Neuronal stem cell (in vitro differentiated cells): ENCODE results near the gene NAALADL2.

Experiments used
- DNase-seq: peaks from one replicate; pipeline ENCODE4 v3.0.0-alpha.2; 2013; ENCODE audit warnings: low spot score
- H2AFZ ChIP-seq: one replicate; pipeline ENCODE4 v1.6.1; 2013; ENCODE audit warnings: mild to moderate bottlenecking, low read length, inconsistent platforms
- H2AK5ac ChIP-seq: 2 replicates; pipeline ENCODE4 v1.6.1; 2013; ENCODE audit warnings: low read depth, mild to moderate bottlenecking, inconsistent platforms, low read length, moderate library complexity, mixed read lengths
- H2BK120ac ChIP-seq: 2 replicates; pipeline ENCODE4 v1.6.1; 2013; ENCODE audit warnings: low read depth, mild to moderate bottlenecking, inconsistent platforms, low read length, moderate library complexity, mixed read lengths
- H2BK12ac ChIP-seq: one replicate; pipeline ENCODE4 v1.6.1; 2013; ENCODE audit warnings: low read length, inconsistent platforms
- H2BK15ac ChIP-seq: 2 replicates; pipeline ENCODE4 v1.6.1; 2013; ENCODE audit warnings: mild to moderate bottlenecking, low read length, inconsistent platforms, mixed read lengths
- H2BK5ac ChIP-seq: one replicate; pipeline ENCODE4 v1.6.1; 2013; ENCODE audit warnings: inconsistent platforms, mild to moderate bottlenecking, low read length, moderate library complexity
- H3K14ac ChIP-seq: one replicate; pipeline ENCODE4 v1.6.1; 2013; ENCODE audit warnings: low read length, inconsistent platforms
- H3K18ac ChIP-seq: 2 replicates; pipeline ENCODE4 v1.6.1; 2013; ENCODE audit warnings: low read length, inconsistent platforms
- H3K23ac ChIP-seq: 2 replicates; pipeline ENCODE4 v1.6.1; 2013; ENCODE audit warnings: low read depth, mild to moderate bottlenecking, mixed read lengths, low read length, inconsistent platforms; ENCODE audit not compliant: poor library complexity
- H3K27ac ChIP-seq: replicated peaks from 3 replicates; pipeline ENCODE4 v1.5.1; 2013; ENCODE audit warnings: low read length, inconsistent platforms
- H3K27me3 ChIP-seq, 3 experiments: 2 replicates each; pipeline ENCODE4 v1.6.1; 2013; ENCODE audit warnings: low read length in 3 of 3, mild to moderate bottlenecking in 2 of 3, inconsistent platforms in 1 of 3, low read depth in 1 of 3, mixed read lengths in 1 of 3, moderate library complexity in 1 of 3; ENCODE audit not compliant: control insufficient read depth in 3 of 3, insufficient read depth in 3 of 3
- H3K36me3 ChIP-seq, 2 donors: replicated peaks in 1 of 2; 2 replicates each; pipeline ENCODE4 v1.6.1; 2013; ENCODE audit warnings: low read length in 2 of 2; ENCODE audit not compliant: control insufficient read depth in 2 of 2, insufficient read depth in 2 of 2
- H3K4ac ChIP-seq: 2 replicates; pipeline ENCODE4 v1.6.1; 2013; ENCODE audit warnings: inconsistent platforms, mild to moderate bottlenecking, low read length, moderate library complexity
- H3K4me1 ChIP-seq, 2 donors: 1 replicate in 1 of 2; 2 replicates in 1 of 2; pipeline ENCODE4 v1.6.1; 2013; ENCODE audit warnings: low read length in 2 of 2, low read depth in 1 of 2; ENCODE audit not compliant: control insufficient read depth in 2 of 2, insufficient read depth in 1 of 2
- H3K4me2 ChIP-seq: one replicate; pipeline ENCODE4 v1.6.1; 2013; ENCODE audit warnings: mild to moderate bottlenecking, low read length, inconsistent platforms; ENCODE audit not compliant: insufficient read depth, poor library complexity, severe bottlenecking
- H3K4me3 ChIP-seq, 2 donors: 2 replicates each; pipeline ENCODE4 v1.5.1; 2013; ENCODE audit warnings: low read length in 2 of 2, mild to moderate bottlenecking in 2 of 2, inconsistent platforms in 1 of 2, moderate library complexity in 1 of 2
- H3K79me1 ChIP-seq: one replicate; pipeline ENCODE4 v1.6.1; 2013; ENCODE audit warnings: low read depth, mild to moderate bottlenecking, inconsistent platforms, low read length, moderate library complexity
- H3K9ac ChIP-seq: one replicate; pipeline ENCODE4 v1.6.1; 2013; ENCODE audit warnings: mild to moderate bottlenecking, low read depth, low read length, inconsistent platforms; ENCODE audit not compliant: poor library complexity
- H3K9me3 ChIP-seq, 2 donors: replicated peaks in 1 of 2; 2 replicates each; pipeline versions ENCODE3 to v1.6.1; 2013; ENCODE audit warnings: low read length in 2 of 2, mild to moderate bottlenecking in 2 of 2, inconsistent platforms in 1 of 2, low read depth in 1 of 2, mixed read lengths in 1 of 2, moderate library complexity in 1 of 2; ENCODE audit not compliant: control insufficient read depth in 2 of 2, insufficient read depth in 1 of 2
- H4K8ac ChIP-seq: one replicate; pipeline ENCODE4 v1.6.1; 2013; ENCODE audit warnings: low read depth, mild to moderate bottlenecking, inconsistent platforms, low read length, moderate library complexity
- H4K91ac ChIP-seq: one replicate; pipeline ENCODE4 v1.6.1; 2013; ENCODE audit warnings: low read length, low read depth, mild to moderate bottlenecking, inconsistent platforms; ENCODE audit not compliant: poor library complexity
- WGBS, 2 donors: extraction: QIAGEN DNeasy Blood & Tissue Kit; methylation state at CpG; one replicate each; pipeline ENCODE4 v1.1.7; 2013; ENCODE audit warnings: missing lambda C conversion rate in 2 of 2, mixed read lengths in 1 of 2; ENCODE audit not compliant: insufficient read length in 2 of 2, insufficient replicate concordance in 1 of 2; ENCODE audit errors: extremely low coverage in 2 of 2; 5-methylcytosine and 5-hydroxymethylcytosine counted together

NAALADL2 gene

DNA sequence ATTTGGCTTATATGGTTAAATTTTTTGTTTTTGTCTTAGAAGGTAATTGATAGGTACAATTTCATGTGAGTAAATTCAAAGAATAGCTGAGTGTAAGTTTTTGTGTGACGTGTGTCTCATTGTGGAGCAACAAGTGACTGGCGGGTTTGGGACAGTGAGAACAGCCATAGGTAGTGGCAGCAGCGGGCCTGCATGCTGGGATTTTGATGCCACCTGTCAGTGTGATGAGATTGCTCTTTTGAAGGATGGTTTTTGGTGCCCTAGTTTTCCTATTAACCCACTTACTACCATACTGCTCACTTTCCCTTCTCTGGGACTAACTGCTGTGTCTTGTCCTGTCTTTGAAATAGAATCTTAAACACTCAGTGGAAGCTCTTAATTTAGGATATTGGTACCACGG, 522.6 kb downstream of the NAALADL2 start:
- Histone ChIP-seq H2AFZ (no peak overlapping the region), H2BK120ac (no peak overlapping the region), H2BK5ac (no peak overlapping the region), H2BK12ac (no peak overlapping the region), H3K4ac (no peak overlapping the region), H4K8ac (no peak overlapping the region), H3K36me3 (no peaks in the 10 kb centered on the region), H2BK15ac (no peak overlapping the region), H3K9me3 (peaks cover 2 to 5% of the 10 kb centered on the region in 2 donors), H3K79me1 (no peaks in the 10 kb centered on the region), H3K23ac (no peak overlapping the region), H3K9ac (no peak overlapping the region), H4K91ac (no peak overlapping the region), H3K27me3 (no peaks in the 10 kb centered on the region), H2AK5ac (no peak overlapping the region), H3K4me3 (no peak overlapping the region), H3K14ac (no peak overlapping the region), H3K18ac (no peak overlapping the region), H3K4me2 (no peak overlapping the region), H3K27ac (no peak overlapping the region), H3K4me1 (no peaks in the 10 kb centered on the region)
- no peak for DNase-seq
- no CpG with 5 or more reads among the region's 4 CpGs for WGBS, 2 donors

- no peak overlapping the region for H2BK120ac ChIP-seq
- no peak overlapping the region for H3K23ac ChIP-seq
- no peak overlapping the region for H4K91ac ChIP-seq
- H2BK5ac ChIP-seq: no peak overlapping the region
- no peak overlapping the region for H2BK12ac ChIP-seq
- no peak overlapping the region for H3K9ac ChIP-seq
- no peak overlapping the region for H2AFZ ChIP-seq
- DNase-seq: no peak
- H3K18ac ChIP-seq: no peak overlapping the region
- H4K8ac ChIP-seq: no peak overlapping the region
- no peaks in the 10 kb centered on the region for H3K4me1 ChIP-seq
- no peak overlapping the region for H3K14ac ChIP-seq
- WGBS, 2 donors: no CpG with 5 or more reads among the region's 1 CpG
- H3K27me3 ChIP-seq: no peaks in the 10 kb centered on the region
- H3K9me3 ChIP-seq: no peaks in the 10 kb centered on the region
- no peak overlapping the region for H2AK5ac ChIP-seq
- no peaks in the 10 kb centered on the region for H3K79me1 ChIP-seq
- no peaks in the 10 kb centered on the region for H3K36me3 ChIP-seq
- no peak overlapping the region for H3K4me3 ChIP-seq
- H3K27ac ChIP-seq: no peak overlapping the region
- H3K4ac ChIP-seq: no peak overlapping the region
- H2BK15ac ChIP-seq: no peak overlapping the region
- no peak overlapping the region for H3K4me2 ChIP-seq
These were observed 524.2 kb downstream of the NAALADL2 start for GRCh38 chr3:175383371-175383770.

GRCh38 chr3:175383813-175384212, 524.7 kb downstream of the NAALADL2 start:
- Histone ChIP-seq H2BK12ac (no peak overlapping the region), H2AK5ac (no peak overlapping the region), H2AFZ (no peak overlapping the region), H2BK15ac (no peak overlapping the region), H2BK5ac (no peak overlapping the region), H3K27ac (no peak overlapping the region), H4K8ac (no peak overlapping the region), H3K79me1 (no peaks in the 10 kb centered on the region), H3K4me3 (no peak overlapping the region), H3K23ac (no peak overlapping the region), H3K4me2 (no peak overlapping the region), H3K18ac (no peak overlapping the region), H3K36me3 (no peaks in the 10 kb centered on the region), H3K9ac (no peak overlapping the region), H3K4me1 (no peaks in the 10 kb centered on the region), H3K9me3 (no peaks in the 10 kb centered on the region), H3K4ac (no peak overlapping the region), H4K91ac (no peak overlapping the region), H2BK120ac (no peak overlapping the region), H3K27me3 (no peaks in the 10 kb centered on the region), H3K14ac (no peak overlapping the region)
- DNase-seq: no peak
- no CpG with 5 or more reads among the region's 3 CpGs for WGBS, 2 donors

- Histone ChIP-seq H2AK5ac (no peak overlapping the region), H4K8ac (no peak overlapping the region), H3K36me3 (no peaks in the 10 kb centered on the region), H3K14ac (no peak overlapping the region), H3K4me2 (no peak overlapping the region), H2BK120ac (no peak overlapping the region), H3K23ac (no peak overlapping the region), H2BK12ac (no peak overlapping the region), H3K9ac (no peak overlapping the region), H3K4me1 (peaks cover 0 to 5% of the 10 kb centered on the region in 2 donors), H3K27ac (no peak overlapping the region), H3K27me3 (no peaks in the 10 kb centered on the region), H2BK15ac (no peak overlapping the region), H3K9me3 (no peaks in the 10 kb centered on the region), H3K79me1 (no peaks in the 10 kb centered on the region), H3K4ac (no peak overlapping the region), H2AFZ (no peak overlapping the region), H3K4me3 (no peak overlapping the region), H2BK5ac (no peak overlapping the region), H3K18ac (no peak overlapping the region), H4K91ac (no peak overlapping the region)
- no peak for DNase-seq
These were observed 525.4 kb downstream of the NAALADL2 start for GRCh38 chr3:175384569-175384968.
